Measurements from ENCODE around the gene UMAD1.
"Not testable (repeated sequence)": the region's sequence is repeated elsewhere in the genome, so short reads cannot be mapped to it uniquely, and the experiment has no call there.

The UMAD1 gene

GRCh38 chr7:7805511-7806153 is 165.1 kb downstream of the UMAD1 start:
- no peak for DNase-seq

DNA sequence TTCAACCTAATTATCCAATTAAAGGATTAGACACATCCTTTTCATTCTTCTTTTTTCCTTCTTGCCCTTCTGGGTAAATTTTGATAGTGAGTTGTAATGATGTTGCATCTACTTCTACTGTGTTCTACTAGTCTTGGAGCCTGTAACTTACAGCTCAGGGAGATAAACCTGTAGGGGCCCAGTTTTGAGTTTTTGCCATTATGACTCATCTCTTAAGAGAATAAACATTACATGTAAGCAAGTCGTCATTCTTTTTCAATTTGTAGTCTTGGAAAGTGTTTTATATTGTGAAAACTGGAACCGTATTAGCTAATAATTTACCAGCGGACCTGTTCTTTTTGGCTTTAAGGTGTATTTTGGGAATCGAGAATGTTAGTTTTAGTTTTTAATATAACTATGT is 167.6 kb downstream of the UMAD1 start:
- no peak for DNase-seq

DNA sequence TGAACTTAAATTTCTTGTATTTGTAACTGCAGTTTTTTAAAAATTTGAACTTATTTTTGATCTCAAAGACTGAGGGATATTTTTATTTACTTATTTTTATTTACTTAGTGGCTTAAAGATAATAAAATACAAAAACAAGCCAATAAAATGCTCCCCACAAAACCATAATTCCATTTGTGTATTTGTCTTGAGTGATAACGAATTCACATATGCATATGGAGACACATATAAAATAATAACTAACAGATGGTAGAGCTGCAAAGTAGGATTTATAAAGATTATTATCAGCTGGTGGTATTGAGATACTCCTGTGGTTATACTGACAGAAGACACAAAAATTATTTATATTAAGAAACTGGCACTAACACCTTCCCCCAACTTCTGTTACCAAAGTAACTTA is 168.1 kb downstream of the UMAD1 start:
- no peak for DNase-seq

- no peak for DNase-seq
Measured at GRCh38 chr7:7810380-7810779, 169.8 kb downstream of the UMAD1 start.

GRCh38 chr7:7810826-7811225 is 170.3 kb downstream of the UMAD1 start:
- no peak for DNase-seq

DNA sequence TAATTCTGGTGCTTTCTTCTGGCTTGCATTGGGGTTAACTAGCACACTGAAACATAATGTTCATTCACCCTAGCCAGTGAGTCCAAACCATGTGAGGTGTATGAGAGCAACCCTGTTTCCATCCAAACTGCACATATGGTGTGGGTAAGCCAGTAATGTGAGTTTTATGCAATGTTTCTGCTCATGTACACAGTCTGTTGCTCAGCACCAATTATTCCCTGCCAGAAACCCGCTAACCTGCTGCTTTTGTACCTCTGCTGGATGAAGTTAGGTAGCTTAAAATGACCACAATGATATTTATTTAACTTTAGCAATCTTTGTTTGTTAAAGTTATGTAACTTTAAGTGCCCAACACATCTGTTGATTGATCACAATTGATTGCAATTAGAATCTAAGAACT is 171.6 kb downstream of the UMAD1 start:
- no peak for DNase-seq

DNA sequence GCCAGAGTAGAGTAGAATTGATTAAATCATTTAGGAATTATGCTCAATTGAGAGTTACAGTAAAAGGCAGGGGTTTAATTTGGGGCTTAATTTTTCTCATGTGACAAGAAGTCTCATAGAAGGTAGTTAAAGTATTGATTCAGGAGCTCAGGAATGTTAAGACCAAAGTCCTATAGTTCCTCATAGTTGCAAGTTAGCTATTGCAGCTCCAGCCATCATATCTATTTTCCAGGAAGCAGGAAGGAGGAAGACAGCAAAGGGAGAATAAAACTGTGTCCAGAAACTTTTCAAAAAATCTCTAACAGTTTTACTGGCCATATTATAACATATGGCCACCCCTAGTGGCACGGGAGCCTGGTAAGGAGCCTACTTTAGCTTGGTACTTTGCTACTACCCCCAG is 174.8 kb downstream of the UMAD1 start:
- DNase-seq: no peak

- DNase-seq: peak; percentile 12 to 47
Measured at GRCh38 chr7:7816084-7816483, 175.5 kb downstream of the UMAD1 start.

DNA sequence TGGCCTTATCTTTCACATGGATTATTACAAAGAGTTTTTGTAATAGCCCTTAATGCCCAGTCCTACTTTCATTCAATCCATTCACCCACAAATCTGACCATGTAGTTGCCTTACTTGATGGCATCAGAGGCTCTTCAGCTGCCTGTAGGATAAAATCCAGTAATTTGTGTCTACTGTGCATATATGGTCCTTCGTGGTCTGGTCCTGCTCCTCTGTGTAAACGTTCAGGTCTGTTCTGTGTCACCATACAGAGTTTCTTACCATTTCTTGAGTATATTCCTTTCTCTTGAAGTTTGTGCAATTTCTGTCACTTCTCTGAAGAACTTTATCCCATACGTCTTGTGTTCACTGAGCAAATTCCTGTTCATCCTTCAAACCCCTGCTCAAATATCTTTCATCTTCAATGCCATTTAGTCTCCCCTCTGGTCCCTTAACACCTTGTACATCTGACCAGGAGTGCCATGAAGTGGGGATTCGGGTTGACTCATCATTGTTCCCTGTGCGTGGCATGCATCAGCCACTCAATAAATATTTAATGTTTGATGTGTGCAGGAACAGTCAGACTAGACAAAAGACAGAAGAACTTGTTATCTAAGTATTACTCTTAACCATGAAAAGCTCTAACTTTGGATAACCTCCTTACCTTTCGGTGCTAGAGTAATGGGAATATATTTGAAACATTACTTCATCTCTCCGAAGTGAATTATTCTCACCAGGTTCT is 176.4 kb downstream of the UMAD1 start:
- no peak for DNase-seq

DNA sequence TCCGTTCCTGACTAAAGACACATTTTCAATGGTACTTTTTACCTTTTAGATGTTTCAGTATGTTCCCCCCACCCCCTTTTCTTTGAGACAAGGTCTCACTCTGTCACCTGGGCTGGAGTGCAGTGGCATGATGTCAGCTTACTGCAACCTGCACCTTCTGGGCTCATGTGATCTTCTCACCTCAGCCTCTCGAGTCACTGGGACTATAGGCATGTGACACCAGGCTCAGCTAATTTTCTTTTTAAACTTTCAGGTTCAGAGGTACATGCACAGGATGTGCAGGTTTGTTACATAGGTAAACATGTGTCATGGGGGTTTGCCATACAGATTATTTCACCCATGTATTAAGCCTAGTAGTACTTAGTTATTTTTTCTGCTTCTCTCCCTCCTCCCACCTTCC is 177.2 kb downstream of the UMAD1 start:
- DNase-seq: peak in 1 of 2 donors; percentile 25

GRCh38 chr7:7818179-7818578 is 177.6 kb downstream of the UMAD1 start:
- not testable (repeated sequence) for DNase-seq

GRCh38 chr7:7819442-7820247 is 179.1 kb downstream of the UMAD1 start:
- DNase-seq: no peak

DNA sequence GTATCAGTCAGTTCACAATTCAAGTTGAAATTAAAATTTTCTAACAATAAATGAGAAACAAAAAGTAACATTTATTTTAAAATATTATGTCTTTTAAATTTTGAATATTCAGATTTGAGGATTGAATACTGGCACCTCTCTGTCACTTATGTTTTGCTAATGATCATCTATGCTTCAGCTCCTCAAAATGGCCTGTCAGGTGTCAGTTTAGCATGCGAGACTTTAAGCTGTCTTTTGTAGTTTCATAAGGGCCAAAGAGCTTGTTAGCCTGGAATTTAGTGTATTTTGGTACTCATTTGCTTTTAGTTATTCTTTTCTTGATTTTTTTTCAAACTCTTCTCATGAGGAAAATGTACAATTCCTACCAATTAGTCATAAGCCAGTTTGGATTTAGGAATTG is 179.9 kb downstream of the UMAD1 start:
- DNase-seq: no peak

GRCh38 chr7:7820939-7821338 is 180.4 kb downstream of the UMAD1 start:
- no peak for DNase-seq

- DNase-seq: no peak
Measured at GRCh38 chr7:7821517-7821916, 181.0 kb downstream of the UMAD1 start.

DNA sequence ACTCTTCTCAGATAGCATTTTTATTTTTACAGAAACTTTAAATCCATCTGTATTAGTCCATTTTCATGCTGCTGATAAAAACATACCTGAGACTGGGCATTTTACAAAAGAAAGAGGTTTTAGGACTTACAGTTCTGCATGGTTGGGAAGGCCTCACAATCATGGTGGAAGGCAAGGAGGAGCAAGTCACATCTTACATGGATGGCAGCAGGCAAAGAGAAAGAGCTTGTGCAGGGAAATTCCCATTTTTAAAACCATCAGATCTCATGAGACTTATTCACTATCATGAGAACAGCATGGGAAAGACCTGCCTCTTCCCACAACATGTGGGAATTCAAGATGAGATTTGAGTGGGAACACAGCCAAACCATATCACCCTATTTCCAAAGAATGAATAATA is 184.7 kb downstream of the UMAD1 start:
- not testable (repeated sequence) for DNase-seq

- DNase-seq: no peak
Measured at GRCh38 chr7:7829667-7830066, 189.1 kb downstream of the UMAD1 start.

GRCh38 chr7:7830122-7830878 is 189.7 kb downstream of the UMAD1 start:
- DNase-seq: no peak

GRCh38 chr7:7832518-7832917 is 192.0 kb downstream of the UMAD1 start:
- DNase-seq: no peak

DNA sequence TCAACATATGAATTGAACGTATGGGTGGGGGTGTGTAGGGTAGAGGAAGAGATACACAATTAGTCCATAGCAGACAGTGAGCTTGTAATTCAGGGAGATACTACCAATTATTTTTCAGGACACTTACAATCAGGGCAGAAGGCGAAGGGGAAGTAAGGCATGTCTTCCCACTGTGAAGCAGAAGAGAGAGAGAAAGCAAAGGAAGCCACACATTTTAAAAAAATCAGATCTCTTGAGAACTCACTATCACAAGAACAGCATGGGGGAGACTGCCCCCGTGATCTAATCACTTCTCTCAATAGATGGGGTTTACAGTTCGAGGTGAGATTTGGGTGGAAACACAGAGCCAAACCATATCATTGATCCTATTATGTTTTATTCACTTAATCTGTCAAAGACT is 194.2 kb downstream of the UMAD1 start:
- no peak for DNase-seq

- DNase-seq: no peak
Measured at GRCh38 chr7:7841027-7841426, 200.5 kb downstream of the UMAD1 start.

DNA sequence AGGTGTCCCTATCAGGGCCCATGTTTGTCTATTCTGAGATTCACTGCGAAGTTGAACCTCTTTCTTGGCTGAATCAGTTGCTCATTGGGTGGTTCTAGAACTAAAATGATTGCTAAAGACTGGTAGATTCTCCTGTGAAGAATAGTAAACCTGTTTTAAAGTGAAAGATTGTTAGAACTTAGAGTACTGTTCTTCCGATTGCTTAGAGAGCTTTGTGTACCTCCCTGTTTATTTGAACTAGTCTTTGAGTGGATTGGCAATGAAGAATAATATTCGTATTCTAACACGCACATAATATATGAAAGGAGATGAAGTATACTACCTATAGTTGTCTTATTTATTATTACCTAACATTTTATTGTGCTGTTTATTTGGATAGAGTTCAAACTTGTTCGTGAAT is 202.7 kb downstream of the UMAD1 start:
- no peak for DNase-seq

DNA sequence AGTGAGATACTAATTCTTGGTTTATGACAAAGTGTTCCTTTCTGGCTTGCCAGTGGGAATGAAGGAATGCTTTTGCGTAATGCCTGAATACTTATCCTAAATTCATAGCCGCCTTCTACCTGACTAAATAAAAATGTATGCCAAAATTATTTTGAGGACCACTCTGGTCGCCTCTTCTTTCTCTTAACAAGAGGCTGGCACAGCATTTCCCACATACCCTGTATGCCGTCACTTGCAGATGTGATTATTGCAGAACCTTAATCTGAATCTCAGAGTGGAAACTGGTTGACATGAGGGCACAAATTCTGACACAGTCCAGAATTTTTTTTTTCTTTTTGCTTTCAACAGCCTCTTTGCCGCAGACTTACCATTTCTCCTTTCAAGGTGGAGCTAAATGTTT is 203.4 kb downstream of the UMAD1 start:
- no peak for DNase-seq

Data from CD4-positive, alpha-beta T cell treated with Interleukin-4 for 1 hour (primary cell).